Skeletal muscle tissue (tissue), 4 donors: ENCODE data around the gene USP12. TPM values are rescaled to one million over a fixed set of nuclear protein-coding genes. Genes with fewer than 3 reads are reported as not detected.
"Not testable (repeated sequence)": the region's sequence is repeated elsewhere in the genome, so short reads cannot be mapped to it uniquely, and the experiment has no call there.

Source experiments
- H3K27ac ChIP-seq: one replicate; pipeline ENCODE4 v1.7.0; 2013; ENCODE audit warnings: mild to moderate bottlenecking, low read depth, low read length, inconsistent platforms
- H3K27me3 ChIP-seq, 3 donors: one replicate each; pipeline ENCODE4 v1.7.0; 2013; ENCODE audit warnings: low read length in 3 of 3; ENCODE audit not compliant: control insufficient read depth in 3 of 3, insufficient read depth in 3 of 3
- H3K36me3 ChIP-seq, 3 donors: one replicate each; pipeline ENCODE4 v1.7.0; 2013; ENCODE audit warnings: low read length in 3 of 3; ENCODE audit not compliant: control insufficient read depth in 3 of 3, insufficient read depth in 3 of 3
- H3K4me1 ChIP-seq, 3 donors: one replicate each; pipeline ENCODE4 v1.7.0; 2013; ENCODE audit warnings: low read length in 3 of 3, mild to moderate bottlenecking in 3 of 3; ENCODE audit not compliant: control insufficient read depth in 3 of 3, insufficient read depth in 3 of 3
- H3K4me3 ChIP-seq, 3 donors: one replicate each; pipeline ENCODE4 v1.7.0; 2013; ENCODE audit warnings: low read length in 3 of 3
- H3K9ac ChIP-seq, 3 donors: one replicate each; pipeline ENCODE4 v1.7.0; 2013; ENCODE audit warnings: low read length in 3 of 3, mild to moderate bottlenecking in 3 of 3, moderate library complexity in 2 of 3, low read depth in 1 of 3
- H3K9me3 ChIP-seq, 3 donors: one replicate each; pipeline ENCODE4 v1.7.0; 2013; ENCODE audit warnings: low read length in 3 of 3; ENCODE audit not compliant: control insufficient read depth in 3 of 3
- total RNA-seq: library from RNA; depleted of rRNA; stranded (reverse); fragments of >200 nt; gene quantifications from one replicate; pipeline ENCODE4 v1.2.3, GENCODE V29; 2014
- donor health status: Osteomylitis.

USP12 gene
- total RNA-seq, 1 donor from 2014 or later = 22.4 TPM

- no peaks in the 10 kb centered on the region for H3K4me1 ChIP-seq
- no peaks in the 10 kb centered on the region for H3K36me3 ChIP-seq
- H3K27ac ChIP-seq = no peak overlapping the region
- H3K9me3 ChIP-seq = no peaks in the 10 kb centered on the region
- H3K27me3 ChIP-seq = peaks cover 0 to 3% (median 0%) of the 10 kb centered on the region in 3 donors
- no peak overlapping the region for H3K9ac ChIP-seq
- no peak overlapping the region for H3K4me3 ChIP-seq
Observed at GRCh38 chr13:27201661-27202060, 30.1 kb upstream of the USP12 start.

- Histone ChIP-seq H3K27me3 (peaks cover 0 to 5% (median 0%) of the 10 kb centered on the region in 3 donors), H3K27ac (no peak overlapping the region), H3K4me1 (no peaks in the 10 kb centered on the region), H3K9ac (no peak overlapping the region), H3K36me3 (no peaks in the 10 kb centered on the region), H3K9me3 (no peaks in the 10 kb centered on the region), H3K4me3 (no peak overlapping the region)
Observed at GRCh38 chr13:27200413-27201070, 28.9 kb upstream of the USP12 start.

DNA sequence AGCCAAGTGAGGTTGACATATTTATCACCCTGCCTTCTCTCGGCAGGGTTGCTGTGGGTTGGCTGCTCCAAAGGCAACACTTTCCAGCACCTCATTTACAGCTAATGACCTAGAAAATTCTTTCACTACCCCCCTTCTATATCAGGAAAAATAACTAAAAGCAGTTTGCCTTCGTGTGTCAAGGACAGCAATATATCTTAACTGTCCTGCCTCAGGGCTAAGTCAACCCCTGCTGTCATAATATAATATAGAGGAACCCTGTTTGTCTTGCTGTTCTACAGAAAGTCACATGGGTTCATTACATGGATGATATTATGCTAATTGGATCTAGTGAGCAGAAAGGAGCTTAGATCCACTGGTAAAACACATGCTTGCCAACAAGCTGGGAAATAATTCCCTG is 28.1 kb upstream of the USP12 start:
- no peaks in the 10 kb centered on the region for H3K4me1 ChIP-seq
- no peak overlapping the region for H3K27ac ChIP-seq
- H3K4me3 ChIP-seq = no peak overlapping the region
- peaks cover 0 to 4% (median 0%) of the 10 kb centered on the region in 3 donors for H3K27me3 ChIP-seq
- no peak overlapping the region for H3K9ac ChIP-seq
- no peaks in the 10 kb centered on the region for H3K36me3 ChIP-seq
- no peaks in the 10 kb centered on the region for H3K9me3 ChIP-seq

DNA sequence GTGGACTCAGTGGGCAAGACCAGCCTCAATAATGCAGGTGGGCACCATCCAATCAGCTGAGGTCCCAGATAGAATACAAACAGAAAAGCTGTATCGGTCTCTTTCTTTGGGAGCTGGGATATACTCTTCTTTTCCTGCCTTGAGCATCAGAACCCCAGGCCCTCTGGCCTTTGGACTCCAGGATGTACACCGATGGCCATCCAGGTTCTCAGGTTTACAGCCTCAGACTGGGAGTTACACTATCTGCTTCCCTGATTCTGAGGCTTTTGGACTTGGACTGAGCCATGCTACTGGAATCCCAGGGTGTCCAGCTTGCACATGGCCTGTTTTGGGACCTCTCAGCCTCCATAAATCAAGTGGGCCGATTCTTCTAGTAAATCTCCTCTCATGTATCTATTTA is 27.6 kb upstream of the USP12 start:
- Histone ChIP-seq H3K4me1 (no peaks in the 10 kb centered on the region), H3K9ac (no peak overlapping the region), H3K4me3 (no peak overlapping the region), H3K27ac (no peak overlapping the region), H3K9me3 (no peaks in the 10 kb centered on the region), H3K36me3 (no peaks in the 10 kb centered on the region), H3K27me3 (peaks cover 0 to 4% (median 0%) of the 10 kb centered on the region in 3 donors)

GRCh38 chr13:27194895-27195764 is 23.5 kb upstream of the USP12 start:
- peaks cover 0 to 4% (median 0%) of the 10 kb centered on the region in 3 donors for H3K27me3 ChIP-seq
- H3K9ac ChIP-seq = no peak overlapping the region
- no peak overlapping the region for H3K4me3 ChIP-seq
- no peaks in the 10 kb centered on the region for H3K36me3 ChIP-seq
- no peaks in the 10 kb centered on the region for H3K4me1 ChIP-seq
- H3K9me3 ChIP-seq = no peaks in the 10 kb centered on the region
- peak overlapping the region; percentile 52 for H3K27ac ChIP-seq

DNA sequence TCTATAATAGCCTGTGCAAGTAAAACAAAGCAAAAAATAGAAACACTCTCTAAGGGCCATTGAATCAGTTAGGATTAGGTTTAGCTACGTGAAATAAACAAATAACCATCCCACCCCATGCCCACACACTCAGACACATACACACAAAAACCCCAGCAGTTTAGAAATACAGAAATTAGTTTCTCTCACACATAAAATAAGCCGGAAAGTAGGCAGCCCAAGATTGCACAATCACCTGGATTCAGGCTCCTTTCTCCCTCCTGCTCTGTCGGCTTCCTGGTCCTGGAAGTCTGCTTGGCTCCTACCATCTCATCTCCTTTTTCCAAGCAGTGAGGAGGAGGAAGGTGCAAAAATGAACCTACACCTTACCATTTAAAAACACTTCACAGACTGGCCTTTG is 22.6 kb upstream of the USP12 start:
- no peak overlapping the region for H3K9ac ChIP-seq

DNA sequence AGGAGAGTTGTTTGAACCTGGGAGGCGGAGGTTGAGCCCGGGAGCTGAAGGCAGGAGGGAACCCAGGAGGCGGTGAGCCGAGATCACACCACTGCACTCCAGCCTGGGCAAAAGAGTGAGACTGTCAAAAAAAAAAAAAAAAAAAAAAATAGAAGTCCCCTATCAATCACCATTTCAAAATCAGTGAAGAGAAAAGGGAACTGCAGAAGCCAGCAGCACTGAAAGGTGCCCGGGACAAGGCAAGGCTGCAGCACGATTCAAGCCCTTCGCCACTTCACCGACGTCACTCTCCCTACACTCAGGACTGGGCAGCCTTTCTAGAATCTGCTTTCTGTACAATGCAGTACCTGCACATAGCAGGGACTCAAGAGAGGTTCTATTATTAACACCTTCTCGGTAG is 21.9 kb upstream of the USP12 start:
- Histone ChIP-seq H3K4me1 (no peaks in the 10 kb centered on the region), H3K9ac (no peak overlapping the region), H3K27ac (no peak overlapping the region), H3K4me3 (no peak overlapping the region), H3K27me3 (peaks cover 0 to 4% (median 0%) of the 10 kb centered on the region in 3 donors), H3K9me3 (no peaks in the 10 kb centered on the region), H3K36me3 (no peaks in the 10 kb centered on the region)

More for the DNA sequence above, 22.6 kb upstream of the USP12 start:
- no peaks in the 10 kb centered on the region for H3K4me1 ChIP-seq
- H3K27ac ChIP-seq = no peak overlapping the region
- no peak overlapping the region for H3K4me3 ChIP-seq
- no peaks in the 10 kb centered on the region for H3K36me3 ChIP-seq
- no peaks in the 10 kb centered on the region for H3K9me3 ChIP-seq
- peaks cover 0 to 4% (median 0%) of the 10 kb centered on the region in 3 donors for H3K27me3 ChIP-seq

DNA sequence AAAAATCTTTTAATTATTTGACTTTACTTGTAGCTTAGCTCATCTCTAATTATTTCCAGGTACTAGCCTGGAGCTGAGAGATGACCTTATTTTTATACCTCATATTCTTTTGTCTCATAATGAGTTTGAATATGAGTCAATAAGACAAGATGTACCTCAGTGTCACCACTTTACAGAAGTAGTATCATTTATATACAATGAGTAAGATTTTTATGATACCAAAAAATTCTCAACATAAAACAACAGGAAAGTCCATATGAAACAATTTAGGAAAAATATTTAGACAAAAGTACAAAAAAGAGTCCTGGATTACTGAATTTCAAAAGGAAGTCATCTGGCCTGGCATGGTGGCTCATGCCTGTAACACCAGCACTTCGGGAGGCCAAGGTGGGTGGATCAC is 21.4 kb upstream of the USP12 start:
- no peaks in the 10 kb centered on the region for H3K9me3 ChIP-seq
- H3K4me1 ChIP-seq = no peaks in the 10 kb centered on the region
- no peak overlapping the region for H3K9ac ChIP-seq
- no peak overlapping the region for H3K4me3 ChIP-seq
- H3K36me3 ChIP-seq = no peaks in the 10 kb centered on the region
- peaks cover 0 to 4% (median 0%) of the 10 kb centered on the region in 3 donors for H3K27me3 ChIP-seq
- no peak overlapping the region for H3K27ac ChIP-seq

- not testable (repeated sequence) for H3K4me1 ChIP-seq, H3K9ac ChIP-seq, H3K27me3 ChIP-seq, H3K9me3 ChIP-seq, H3K27ac ChIP-seq, H3K4me3 ChIP-seq, H3K36me3 ChIP-seq
Observed at GRCh38 chr13:27192367-27192766, 20.8 kb upstream of the USP12 start.

- Histone ChIP-seq H3K9me3 (no peaks in the 10 kb centered on the region), H3K27ac (no peak overlapping the region), H3K4me1 (no peaks in the 10 kb centered on the region), H3K9ac (no peak overlapping the region), H3K4me3 (no peak overlapping the region), H3K36me3 (no peaks in the 10 kb centered on the region), H3K27me3 (no peaks in the 10 kb centered on the region)
Observed at GRCh38 chr13:27189192-27189591, 17.6 kb upstream of the USP12 start.
